NB4 (cell line): ENCODE measurements around the gene TMEM44.

Experiments used
- MYC ChIP-seq: IDR thresholded peaks from 2 replicates; pipeline ENCODE4 v1.6.1; 2011; ENCODE audit warnings: low read depth, low read length
- POLR2A ChIP-seq: IDR thresholded peaks from 2 replicates; pipeline ENCODE4 v1.6.1; 2011; ENCODE audit warnings: mild to moderate bottlenecking; ENCODE audit not compliant: insufficient read length; ENCODE audit errors: extremely low read depth
- TF ChIP-seq, protein P1 (sequence below): IDR thresholded peaks from one replicate; pipeline ENCODE4 v1.5.1; 2012; ENCODE audit warnings: low read depth, low read length
- TF ChIP-seq, protein P2 (sequence below): IDR thresholded peaks from 2 replicates; pipeline ENCODE4 v1.6.1; 2011; ENCODE audit warnings: low read depth, low read length

DNA sequence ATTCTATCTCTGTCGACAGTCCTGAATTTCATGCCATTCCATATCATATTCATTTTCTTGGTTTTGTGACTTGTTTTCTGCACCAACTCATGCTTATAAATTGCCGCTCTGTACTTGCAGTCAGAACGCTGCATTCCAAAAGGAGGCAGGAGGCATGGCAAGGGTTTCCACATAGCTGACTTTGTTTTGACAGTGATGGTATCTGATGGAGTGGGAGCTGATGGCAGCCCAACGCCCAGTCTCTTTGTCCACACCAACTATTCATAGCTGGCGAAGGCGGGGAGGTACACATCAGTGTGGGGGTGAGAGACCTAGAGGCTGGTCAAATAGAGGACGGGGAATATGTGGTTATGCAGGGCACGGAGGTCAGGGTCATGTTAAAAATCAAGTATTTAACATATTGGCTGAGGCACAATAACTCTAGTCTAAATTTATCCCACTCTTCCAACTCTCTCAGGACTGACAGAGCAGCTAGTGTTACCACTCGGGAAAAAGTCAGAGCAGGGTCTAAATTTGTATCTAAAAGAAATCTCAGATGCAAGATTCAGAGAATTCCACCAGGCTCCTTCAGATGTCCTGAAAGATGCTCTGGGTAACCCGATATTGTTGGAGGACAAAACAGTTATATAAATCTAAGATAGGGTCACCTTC, 78.6 kb downstream of the TMEM44 start:
- TF ChIP-seq, protein P1, sequence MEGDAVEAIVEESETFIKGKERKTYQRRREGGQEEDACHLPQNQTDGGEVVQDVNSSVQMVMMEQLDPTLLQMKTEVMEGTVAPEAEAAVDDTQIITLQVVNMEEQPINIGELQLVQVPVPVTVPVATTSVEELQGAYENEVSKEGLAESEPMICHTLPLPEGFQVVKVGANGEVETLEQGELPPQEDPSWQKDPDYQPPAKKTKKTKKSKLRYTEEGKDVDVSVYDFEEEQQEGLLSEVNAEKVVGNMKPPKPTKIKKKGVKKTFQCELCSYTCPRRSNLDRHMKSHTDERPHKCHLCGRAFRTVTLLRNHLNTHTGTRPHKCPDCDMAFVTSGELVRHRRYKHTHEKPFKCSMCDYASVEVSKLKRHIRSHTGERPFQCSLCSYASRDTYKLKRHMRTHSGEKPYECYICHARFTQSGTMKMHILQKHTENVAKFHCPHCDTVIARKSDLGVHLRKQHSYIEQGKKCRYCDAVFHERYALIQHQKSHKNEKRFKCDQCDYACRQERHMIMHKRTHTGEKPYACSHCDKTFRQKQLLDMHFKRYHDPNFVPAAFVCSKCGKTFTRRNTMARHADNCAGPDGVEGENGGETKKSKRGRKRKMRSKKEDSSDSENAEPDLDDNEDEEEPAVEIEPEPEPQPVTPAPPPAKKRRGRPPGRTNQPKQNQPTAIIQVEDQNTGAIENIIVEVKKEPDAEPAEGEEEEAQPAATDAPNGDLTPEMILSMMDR, result no peak
- TF ChIP-seq POLR2A, result no peak
- TF ChIP-seq, protein P2, sequence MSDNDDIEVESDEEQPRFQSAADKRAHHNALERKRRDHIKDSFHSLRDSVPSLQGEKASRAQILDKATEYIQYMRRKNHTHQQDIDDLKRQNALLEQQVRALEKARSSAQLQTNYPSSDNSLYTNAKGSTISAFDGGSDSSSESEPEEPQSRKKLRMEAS, result no peak
- no peak for TF ChIP-seq MYC
